ENCODE measurements around the gene GAS2. TPM values are rescaled to one million over a fixed set of nuclear protein-coding genes. Genes with fewer than 3 reads are reported as not detected.

Gene GAS2
- total RNA-seq, 1 donor: 0.90 TPM

DNA sequence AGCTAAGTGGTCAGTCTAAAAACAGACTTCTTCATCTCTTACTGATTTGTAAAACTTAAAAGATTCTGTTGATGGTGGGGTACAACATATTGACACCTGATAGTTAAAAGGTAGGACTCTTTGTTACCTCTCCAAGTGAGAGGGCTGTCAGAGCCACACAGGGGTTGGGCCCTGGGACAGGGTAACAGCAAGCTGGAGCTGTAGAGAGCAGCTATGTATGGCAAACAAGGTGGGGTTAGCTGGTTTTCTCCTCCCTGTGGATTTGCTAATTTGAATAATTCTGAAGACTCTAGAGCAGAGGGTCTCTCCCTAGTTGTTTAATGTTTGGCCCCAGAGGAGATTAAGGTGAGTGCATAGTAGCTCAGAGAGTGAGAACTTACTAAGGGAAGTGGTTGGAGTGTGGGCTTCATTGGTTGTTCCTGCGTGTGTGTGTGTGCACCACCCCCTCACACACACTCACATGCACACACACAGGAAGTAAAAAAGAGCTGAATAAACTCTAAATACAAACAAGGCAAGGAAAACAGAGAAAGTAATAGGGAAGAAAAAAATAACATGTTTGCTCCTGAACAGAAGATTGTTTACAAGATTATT, 9.2 kb upstream of the GAS2 start:
- no peak for DNase-seq (ENCODE audit: low read depth)
- H3K4me3 ChIP-seq (ENCODE audit: low read depth, low read length): no peak overlapping the region
- TF ChIP-seq, protein P1, sequence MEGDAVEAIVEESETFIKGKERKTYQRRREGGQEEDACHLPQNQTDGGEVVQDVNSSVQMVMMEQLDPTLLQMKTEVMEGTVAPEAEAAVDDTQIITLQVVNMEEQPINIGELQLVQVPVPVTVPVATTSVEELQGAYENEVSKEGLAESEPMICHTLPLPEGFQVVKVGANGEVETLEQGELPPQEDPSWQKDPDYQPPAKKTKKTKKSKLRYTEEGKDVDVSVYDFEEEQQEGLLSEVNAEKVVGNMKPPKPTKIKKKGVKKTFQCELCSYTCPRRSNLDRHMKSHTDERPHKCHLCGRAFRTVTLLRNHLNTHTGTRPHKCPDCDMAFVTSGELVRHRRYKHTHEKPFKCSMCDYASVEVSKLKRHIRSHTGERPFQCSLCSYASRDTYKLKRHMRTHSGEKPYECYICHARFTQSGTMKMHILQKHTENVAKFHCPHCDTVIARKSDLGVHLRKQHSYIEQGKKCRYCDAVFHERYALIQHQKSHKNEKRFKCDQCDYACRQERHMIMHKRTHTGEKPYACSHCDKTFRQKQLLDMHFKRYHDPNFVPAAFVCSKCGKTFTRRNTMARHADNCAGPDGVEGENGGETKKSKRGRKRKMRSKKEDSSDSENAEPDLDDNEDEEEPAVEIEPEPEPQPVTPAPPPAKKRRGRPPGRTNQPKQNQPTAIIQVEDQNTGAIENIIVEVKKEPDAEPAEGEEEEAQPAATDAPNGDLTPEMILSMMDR (IDR thresholded peaks at IDR 0.05; ENCODE audit: insufficient read depth, low read length): no peak

DNA sequence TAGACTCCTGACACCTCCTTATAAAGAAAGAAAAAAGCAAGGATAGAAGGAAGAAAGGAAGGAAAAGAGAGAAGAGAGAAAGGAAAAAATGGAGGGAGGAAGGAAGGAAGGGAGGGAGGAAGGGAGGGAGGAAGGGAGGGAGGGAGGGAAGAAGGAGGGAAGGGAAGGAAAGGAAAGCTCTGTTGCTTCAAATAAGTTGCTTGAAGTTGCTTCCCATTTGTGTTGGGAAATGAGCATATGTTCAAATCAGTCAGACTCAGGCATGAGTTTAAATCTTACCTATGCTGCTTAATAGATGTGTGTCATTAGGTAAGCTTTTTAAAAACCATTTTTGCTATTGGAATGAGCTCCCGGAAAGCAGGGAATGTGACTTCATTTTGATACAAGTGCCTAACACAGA, 6.6 kb upstream of the GAS2 start:
- no peak for DNase-seq (ENCODE audit: low read depth)
- no peak overlapping the region for H3K4me3 ChIP-seq (ENCODE audit: low read depth, low read length)
- TF ChIP-seq, protein P1 (IDR thresholded peaks at IDR 0.05; ENCODE audit: insufficient read depth, low read length): no peak

DNA sequence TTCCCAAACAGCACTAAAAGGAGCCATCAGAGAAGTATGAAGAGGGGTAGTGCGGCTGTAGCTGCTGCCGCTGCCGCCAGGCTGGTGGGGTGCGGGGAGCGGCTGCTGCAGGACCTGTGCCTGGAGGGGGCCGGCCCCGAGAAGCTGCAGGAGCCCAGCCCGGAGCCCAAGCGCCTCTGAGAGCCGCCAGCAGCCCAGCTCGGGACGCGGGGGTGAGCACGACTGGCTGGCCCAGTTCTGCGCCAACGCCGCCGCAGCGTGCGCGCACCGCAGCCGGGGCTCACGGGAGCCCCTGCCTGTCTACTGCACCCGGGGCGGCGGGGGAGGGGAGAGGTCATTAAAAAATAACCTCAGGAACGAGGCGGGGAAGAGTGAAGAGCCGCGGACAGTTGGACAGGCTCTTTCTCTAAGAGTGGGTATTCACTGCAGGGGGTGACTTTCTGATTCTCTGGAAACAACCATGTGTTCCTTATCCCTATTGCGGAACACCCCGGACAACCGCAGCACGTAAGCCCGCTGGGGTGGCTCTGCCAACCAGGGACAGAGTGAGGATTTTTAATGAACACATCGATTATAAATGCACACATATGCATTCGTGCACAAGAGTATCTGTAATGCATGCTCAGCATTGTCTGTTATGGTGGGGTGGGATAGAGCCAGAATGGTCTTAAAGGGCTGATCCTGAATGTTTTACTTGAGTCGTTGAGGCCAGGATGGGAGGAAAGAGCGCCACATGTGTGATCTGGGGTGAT, 453 bp downstream of the GAS2 start:
- peak overlapping the region; percentile 36 for H3K4me3 ChIP-seq (ENCODE audit: low read depth, low read length)
- DNase-seq (ENCODE audit: low read depth): peak; percentile 3
- TF ChIP-seq, protein P1 (IDR thresholded peaks at IDR 0.05; ENCODE audit: insufficient read depth, low read length): no peak

DNA sequence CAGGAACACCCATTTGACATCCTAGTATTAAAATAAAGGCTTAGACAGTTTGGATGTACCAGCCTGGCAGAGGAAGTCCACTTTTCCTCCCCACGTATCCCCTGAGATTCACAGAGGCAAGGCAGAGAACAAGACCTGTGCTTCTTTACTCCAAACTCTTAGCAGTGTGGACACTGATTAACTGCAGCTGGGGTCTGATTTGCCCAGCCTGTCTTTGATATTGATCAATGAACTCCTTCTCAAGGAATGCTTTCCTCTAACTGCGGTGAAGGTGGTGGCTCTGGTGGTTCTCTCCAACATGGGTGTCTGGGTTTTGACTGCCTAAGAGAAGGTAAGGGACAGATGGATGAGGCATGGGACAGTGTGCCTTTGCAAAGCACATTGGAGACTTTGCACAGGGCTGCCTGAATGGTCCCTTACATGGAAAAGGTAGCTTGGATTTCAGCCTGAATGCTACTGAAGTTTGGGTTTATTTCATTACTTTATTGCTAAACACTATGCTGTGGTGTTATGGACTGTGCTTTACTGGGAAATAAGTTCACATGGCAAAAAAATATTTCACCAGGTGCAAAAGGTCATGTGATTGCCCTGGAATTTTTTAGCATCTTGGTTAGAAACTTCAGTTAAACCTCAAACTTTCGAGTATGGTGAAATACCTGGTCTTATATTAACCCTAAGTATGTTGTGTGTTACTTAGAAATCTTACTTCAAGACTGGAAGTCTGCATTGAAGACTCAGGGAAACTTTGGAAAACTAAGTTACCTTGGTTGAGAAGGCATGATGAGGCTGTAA, 1.8 kb downstream of the GAS2 start:
- H3K4me3 ChIP-seq (ENCODE audit: low read depth, low read length): no peak overlapping the region
- DNase-seq (ENCODE audit: low read depth): no peak
- TF ChIP-seq, protein P1 (IDR thresholded peaks at IDR 0.05; ENCODE audit: insufficient read depth, low read length): no peak

DNA sequence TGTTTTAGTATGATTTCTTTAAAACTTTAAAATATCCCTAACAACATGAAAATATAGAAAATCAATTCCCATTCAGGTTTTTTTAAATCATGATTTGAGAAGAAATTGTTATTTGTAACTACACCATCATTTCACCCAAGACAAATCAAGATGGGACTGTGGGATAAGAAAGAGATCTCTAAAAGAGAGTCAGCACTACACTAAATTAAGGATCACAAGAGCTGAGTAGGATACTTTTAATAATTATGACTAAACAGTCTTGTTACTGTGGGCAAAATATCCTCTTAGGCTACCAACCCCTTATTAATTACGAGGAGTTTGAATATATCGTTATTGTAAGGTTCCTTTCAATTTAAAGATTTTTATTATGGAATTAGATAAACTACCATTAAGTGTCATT, 3.0 kb downstream of the GAS2 start:
- TF ChIP-seq, protein P1 (IDR thresholded peaks at IDR 0.05; ENCODE audit: insufficient read depth, low read length): no peak
- H3K4me3 ChIP-seq (ENCODE audit: low read depth, low read length): no peak overlapping the region
- no peak for DNase-seq (ENCODE audit: low read depth)

DNA sequence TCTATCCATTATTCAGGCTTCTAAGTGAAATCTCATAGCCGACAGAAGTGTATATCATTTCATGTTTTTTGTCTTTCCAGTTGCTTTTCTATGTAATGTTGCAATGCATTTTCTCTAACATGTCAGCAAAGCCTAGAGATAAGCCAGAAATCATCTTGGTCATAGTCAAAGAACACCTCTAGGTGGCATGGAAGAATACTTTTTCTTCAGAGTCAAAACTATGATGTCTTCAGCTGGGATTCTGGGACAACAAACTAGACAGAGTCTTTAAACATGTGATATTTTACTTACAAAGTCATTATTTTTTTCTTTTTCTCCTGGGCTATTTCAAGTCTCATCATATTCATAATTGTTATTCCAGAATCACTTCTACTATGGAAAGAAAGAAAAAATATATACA, 4.4 kb downstream of the GAS2 start:
- TF ChIP-seq, protein P1 (IDR thresholded peaks at IDR 0.05; ENCODE audit: insufficient read depth, low read length): peak; percentile 27

More for the DNA sequence above, 4.4 kb downstream of the GAS2 start:
- no peak overlapping the region for H3K4me3 ChIP-seq (ENCODE audit: low read depth, low read length)
- peak; percentile 23 for DNase-seq (ENCODE audit: low read depth)

Data from fibroblast of the aortic adventitia (primary cell).